ENCODE data around the gene BET1.

- no peak for TF ChIP-seq CTCF (IDR thresholded peaks at IDR 0.05)
- TF ChIP-seq REST (IDR thresholded peaks at IDR 0.05; ENCODE audit: insufficient read depth in 1 of 2, low read depth in 2 of 2, low read length in 1 of 2) = no peak
Observed at GRCh38 chr7:94041529-94041928, 37.4 kb upstream of the BET1 start.
